Left renal cortex interstitium (tissue), 4 donors: ENCODE results near the gene IL2RA. TPM values are rescaled to one million over a fixed set of nuclear protein-coding genes. Genes with fewer than 3 reads are reported as not detected.
"Not testable (repeated sequence)": the region's sequence is repeated elsewhere in the genome, so short reads cannot be mapped to it uniquely, and the experiment has no call there.

Experiments used
- DNase-seq, 4 donors: peaks; one replicate each; pipeline ENCODE4 v3.0.0-alpha.2; 2013; ENCODE audit warnings: low read depth in 4 of 4, low spot score in 2 of 4, missing footprints in 1 of 4
- polyA plus RNA-seq, 4 donors: library from polyadenylated mRNA; unstranded; fragments of 120-200 nt; gene quantifications; one replicate each; pipeline ENCODE4 v1.2.1, GENCODE V29; 2013; ENCODE audit not compliant: insufficient read length in 4 of 4

The IL2RA gene
- polyA plus RNA-seq, 4 donors = 0.06 to 0.20 TPM; not detected in 2

- DNase-seq = no peak
These were observed 21.6 kb upstream of the IL2RA start for GRCh38 chr10:6083523-6084475.

- DNase-seq = no peak
These were observed 20.6 kb upstream of the IL2RA start for GRCh38 chr10:6082496-6083395.

- DNase-seq = no peak
These were observed 18.3 kb upstream of the IL2RA start for GRCh38 chr10:6080417-6080973.

GRCh38 chr10:6079044-6079443, 16.9 kb upstream of the IL2RA start:
- no peak for DNase-seq

GRCh38 chr10:6077071-6077675, 15.0 kb upstream of the IL2RA start:
- DNase-seq = no peak

DNA sequence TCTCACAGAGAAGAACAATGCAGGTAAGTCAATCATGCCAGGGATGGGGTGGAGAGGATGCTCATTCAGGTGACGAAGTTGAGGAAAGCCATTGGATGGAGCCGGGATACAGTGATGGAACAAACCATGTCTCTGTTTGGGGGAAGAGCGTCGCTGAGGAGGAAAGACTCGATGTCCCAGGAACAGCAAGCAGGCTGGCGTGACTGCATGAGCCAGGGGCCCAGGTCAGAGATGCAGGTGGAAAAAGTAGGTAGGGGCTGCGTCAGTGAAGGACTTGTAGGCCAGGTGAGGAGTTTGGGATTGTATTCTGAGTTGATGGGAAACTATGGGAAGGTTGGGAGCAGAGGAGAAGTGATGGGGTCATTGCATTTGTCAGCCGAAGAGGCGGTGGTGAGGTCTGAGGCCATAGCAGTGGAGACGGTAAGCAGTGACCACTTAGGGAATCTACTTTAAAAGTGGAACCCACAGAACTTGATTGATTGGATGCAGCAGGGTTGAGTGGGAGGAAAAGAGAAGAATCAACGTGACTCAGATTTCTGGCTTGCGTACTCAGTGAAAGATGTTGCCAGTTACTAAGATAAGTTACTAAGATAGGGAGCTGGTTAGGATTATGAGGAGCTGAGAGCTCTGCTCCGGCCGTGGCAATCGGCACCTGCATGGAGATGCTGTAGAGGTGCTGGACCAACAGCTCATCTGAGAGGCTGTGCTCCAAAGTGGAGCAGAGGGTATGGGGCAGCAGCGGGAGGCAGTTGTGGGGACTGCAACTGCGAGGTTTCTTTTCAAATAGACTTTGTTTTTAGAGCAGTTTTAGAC, 12.5 kb upstream of the IL2RA start:
- no peak for DNase-seq

DNA sequence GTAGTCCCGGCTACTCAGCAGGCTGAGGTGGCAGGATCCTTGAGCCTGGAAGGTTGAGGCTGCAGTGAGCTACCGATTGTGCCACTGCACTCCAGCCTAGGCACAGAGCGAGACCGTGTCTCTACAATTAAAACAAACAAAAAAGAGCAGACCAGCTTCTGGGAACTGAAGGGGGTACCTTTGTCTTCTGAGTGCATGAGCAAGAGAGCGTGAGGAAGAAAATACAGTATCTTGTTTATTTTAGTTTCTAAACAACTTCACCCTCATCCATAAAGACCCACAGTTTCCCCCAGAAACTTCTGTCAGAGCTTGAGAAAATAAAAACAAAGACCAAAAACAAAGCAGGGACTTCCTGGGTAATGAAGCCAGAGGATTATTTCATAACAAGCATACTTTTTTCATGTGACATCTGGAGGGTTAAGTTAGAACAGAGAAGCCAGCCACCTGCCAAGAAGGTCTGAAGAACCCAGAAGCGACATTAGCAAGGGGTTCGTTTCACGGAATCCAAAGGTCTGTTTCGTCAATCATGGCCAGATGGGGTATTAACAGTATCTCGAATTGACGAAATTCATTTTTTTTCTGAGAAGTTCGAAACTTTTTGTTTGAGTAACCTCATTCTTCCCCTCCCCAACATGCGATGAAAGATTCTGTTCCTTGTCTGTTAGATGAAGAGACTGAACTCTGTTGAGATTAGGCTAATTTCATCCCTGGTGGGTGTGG, 10.2 kb upstream of the IL2RA start:
- no peak for DNase-seq

- no peak for DNase-seq
These were observed 9.3 kb upstream of the IL2RA start for GRCh38 chr10:6071181-6072175.

DNA sequence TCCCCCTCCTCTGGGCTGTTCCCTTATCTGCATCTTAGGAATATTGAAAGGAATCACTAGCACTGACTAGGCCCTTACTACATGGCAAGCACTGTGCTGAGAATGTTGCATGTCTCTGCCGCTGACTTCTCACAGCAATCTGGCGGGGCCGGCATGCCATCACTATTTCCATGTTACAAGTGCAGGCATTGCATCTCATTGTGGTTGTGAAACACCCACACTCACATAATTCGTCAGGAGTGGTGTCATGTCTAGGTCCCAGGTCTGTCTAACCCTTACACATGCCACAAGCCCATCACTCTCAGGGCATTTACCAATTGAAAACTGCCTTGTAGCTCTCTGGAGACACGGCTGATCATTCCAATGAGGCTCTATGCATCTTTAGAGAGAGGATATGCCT, 8.5 kb upstream of the IL2RA start:
- no peak for DNase-seq

- DNase-seq = no peak
These were observed 7.1 kb upstream of the IL2RA start for GRCh38 chr10:6069081-6069931.

DNA sequence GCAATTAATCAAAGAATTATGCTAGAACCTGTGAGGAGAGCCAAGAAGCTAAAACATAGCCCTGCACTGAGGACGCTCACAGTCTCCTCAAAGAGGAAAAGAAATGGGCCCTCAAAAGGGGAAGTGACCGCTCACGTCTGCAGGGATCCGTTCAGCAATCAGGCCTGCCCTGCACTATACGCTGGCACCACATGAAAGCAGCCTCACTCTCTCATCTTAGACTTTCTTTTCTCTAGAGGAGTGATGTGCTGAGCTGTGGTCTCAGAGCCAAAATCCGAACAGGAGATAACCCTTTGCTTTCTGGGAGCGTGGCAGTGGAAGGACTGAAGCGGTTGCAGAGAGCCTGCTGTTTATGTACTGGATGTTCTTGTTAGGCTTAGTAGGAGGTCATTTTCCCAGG, 6.3 kb upstream of the IL2RA start:
- no peak for DNase-seq

DNA sequence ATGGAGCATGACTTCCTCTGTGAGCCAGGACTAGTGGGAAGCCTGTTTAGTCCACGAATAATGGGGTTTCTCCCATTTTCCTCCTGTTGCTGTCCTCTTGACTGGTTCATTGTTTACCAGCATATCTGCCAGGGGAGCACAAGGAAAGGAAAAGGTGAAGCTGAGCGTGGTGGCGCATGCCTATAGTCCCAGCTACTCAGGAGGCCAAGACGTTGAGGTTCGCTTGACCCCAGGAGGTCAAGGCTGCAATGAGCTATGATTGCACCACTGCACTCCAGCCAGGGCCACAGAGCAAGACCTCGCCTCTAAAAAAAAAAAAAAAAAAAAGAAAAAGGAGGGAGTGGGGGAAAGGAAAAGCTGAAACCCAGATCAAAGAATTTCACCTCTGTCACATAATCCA, 5.8 kb upstream of the IL2RA start:
- DNase-seq = no peak

GRCh38 chr10:6067457-6067856, 5.3 kb upstream of the IL2RA start:
- DNase-seq = no peak

GRCh38 chr10:6065835-6066234, 3.7 kb upstream of the IL2RA start:
- no peak for DNase-seq

DNA sequence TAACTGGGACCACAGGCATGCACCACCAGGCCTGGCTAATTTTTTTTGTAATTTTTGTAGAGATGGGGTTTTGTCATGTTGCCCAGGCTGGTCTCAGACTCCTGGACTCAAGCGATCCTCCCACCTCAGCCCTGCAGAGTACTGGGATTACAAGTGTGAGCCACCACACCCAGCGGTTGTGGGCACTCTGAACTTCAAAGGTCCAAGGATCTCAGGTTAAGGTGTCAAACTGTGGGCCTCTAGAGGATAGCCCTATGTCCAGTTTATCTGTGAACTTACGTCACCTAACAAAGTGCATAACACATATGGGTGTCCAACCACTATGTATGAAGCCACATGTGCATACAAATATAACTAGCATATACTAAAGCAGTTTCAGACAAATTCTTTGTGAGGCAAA, 3.2 kb upstream of the IL2RA start:
- no peak for DNase-seq

DNA sequence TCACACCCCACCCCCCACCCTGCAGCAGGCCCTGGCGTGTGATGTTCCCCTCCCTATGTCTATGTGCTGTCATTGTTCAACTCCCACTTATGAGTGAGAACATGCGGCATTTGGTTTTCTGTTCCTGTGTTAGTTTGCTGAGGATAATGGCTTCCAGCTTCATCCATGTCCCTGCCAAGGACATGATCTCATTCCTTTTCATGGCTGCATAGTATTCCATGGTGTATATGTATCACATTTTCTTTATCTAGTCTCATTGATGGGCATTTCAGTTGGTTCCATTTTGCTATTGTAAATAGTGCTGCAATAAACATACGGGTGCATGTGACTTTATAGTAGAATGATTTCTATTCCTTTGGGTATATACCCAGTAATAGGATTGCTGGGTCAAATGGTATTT, 2.6 kb upstream of the IL2RA start:
- not testable (repeated sequence) for DNase-seq

- DNase-seq = no peak
These were observed 2.0 kb upstream of the IL2RA start for GRCh38 chr10:6064119-6064518.
